OCI-LY3 (cell line): ENCODE data around the gene P3H2.
"Not testable (repeated sequence)": the region's sequence is repeated elsewhere in the genome, so short reads cannot be mapped to it uniquely, and the experiment has no call there.

ENCODE experiments used
- H2AFZ ChIP-seq: fragments of 200-600, 300-600 bp; shearing (Covaris generic); 2 replicates; pipeline ENCODE4 v1.6.0; 2014; ENCODE audit warnings: antibody characterized with exemption, low read depth, low read length
- H3K27ac ChIP-seq: fragments of 200-600, 300-600 bp; sonication (generic); 2 replicates; pipeline ENCODE4 v1.5.1; 2014; ENCODE audit warnings: mild to moderate bottlenecking, low read length, moderate library complexity, mixed read lengths
- H3K27me3 ChIP-seq: fragments of 200-600, 300-600 bp; sonication (generic); 2 replicates; pipeline ENCODE4 v1.6.1; 2014; ENCODE audit warnings: low read depth, low read length, mixed read lengths
- H3K36me3 ChIP-seq: fragments of 200-600, 300-600 bp; sonication (generic); replicated peaks from 2 replicates; pipeline ENCODE3; 2014; ENCODE audit warnings: low read depth, low read length, mixed read lengths
- H3K4me1 ChIP-seq: fragments of 300-600, 200-600 bp; sonication (generic); 2 replicates; pipeline ENCODE4 v1.6.1; 2014; ENCODE audit warnings: low read length, mixed read lengths
- H3K4me2 ChIP-seq: fragments of 200-600, 300-600 bp; sonication (generic); 2 replicates; pipeline ENCODE4 v1.6.1; 2014; ENCODE audit warnings: low read length, mixed read lengths
- H3K4me3 ChIP-seq: fragments of 300-600, 200-600 bp; sonication (generic); 2 replicates; pipeline ENCODE4 v1.5.1; 2014; ENCODE audit warnings: antibody characterized with exemption, mild to moderate bottlenecking, low read length, moderate library complexity
- H3K79me2 ChIP-seq: fragments of 300-600, 200-600 bp; shearing (Covaris generic); 2 replicates; pipeline ENCODE4 v1.6.1; 2014; ENCODE audit warnings: mild to moderate bottlenecking, low read length, mixed read lengths
- H3K9ac ChIP-seq: fragments of 300-600, 200-600 bp; shearing (Covaris generic); 2 replicates; pipeline ENCODE4 v1.6.0; 2014; ENCODE audit warnings: mild to moderate bottlenecking, low read length, moderate library complexity
- H3K9me3 ChIP-seq: fragments of 200-600, 300-600 bp; shearing (Covaris generic); 2 replicates; pipeline ENCODE4 v1.6.1; 2014; ENCODE audit warnings: low read length, mixed read lengths; ENCODE audit not compliant: insufficient read depth
- H4K20me1 ChIP-seq: fragments of 200-600, 300-600 bp; sonication (generic); 2 replicates; pipeline ENCODE4 v1.6.1; 2016; ENCODE audit warnings: low read length, mixed read lengths; ENCODE audit not compliant: insufficient read depth
- EZH2phosphoT487 ChIP-seq: fragments of 200-600 bp; shearing (Covaris generic); IDR thresholded peaks from 2 replicates; pipeline ENCODE4 v1.6.1; 2018; ENCODE audit warnings: antibody characterized with exemption, mixed run types, low read depth
- TF ChIP-seq, protein P1 (sequence below): fragments of 200-600, 300-600 bp; sonication (generic); IDR thresholded peaks from 2 replicates; pipeline ENCODE4 v1.5.1; 2014; ENCODE audit warnings: antibody characterized with exemption, low read length, low read depth

The P3H2 gene

DNA sequence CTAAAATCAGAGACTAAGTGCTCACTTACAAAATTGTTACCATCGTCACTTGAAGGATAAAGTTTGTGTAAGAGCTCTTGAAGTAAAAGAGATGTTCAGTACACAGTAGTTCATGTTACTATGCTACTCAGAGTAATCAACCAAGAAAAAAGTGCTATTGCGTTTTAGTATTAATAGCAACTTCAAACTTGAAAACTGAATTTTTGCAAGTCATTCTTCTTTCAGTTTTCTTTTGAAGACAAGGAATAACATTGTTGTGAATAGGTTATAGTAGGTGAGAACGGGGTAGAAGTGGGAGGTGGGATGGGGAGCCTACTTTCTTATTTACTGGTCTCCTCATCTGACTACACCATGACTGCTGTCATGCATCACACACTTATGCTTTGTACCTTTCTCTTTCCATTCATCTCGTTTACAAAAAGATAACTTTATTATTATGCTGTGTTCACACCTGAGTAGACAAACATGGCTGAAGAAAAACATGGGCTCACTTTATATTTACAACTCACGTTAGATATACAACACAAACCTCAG, 39.3 kb upstream of the P3H2 start:
- H3K9ac ChIP-seq, result no peak overlapping the region
- H2AFZ ChIP-seq, result no peak overlapping the region
- TF ChIP-seq, protein P1, sequence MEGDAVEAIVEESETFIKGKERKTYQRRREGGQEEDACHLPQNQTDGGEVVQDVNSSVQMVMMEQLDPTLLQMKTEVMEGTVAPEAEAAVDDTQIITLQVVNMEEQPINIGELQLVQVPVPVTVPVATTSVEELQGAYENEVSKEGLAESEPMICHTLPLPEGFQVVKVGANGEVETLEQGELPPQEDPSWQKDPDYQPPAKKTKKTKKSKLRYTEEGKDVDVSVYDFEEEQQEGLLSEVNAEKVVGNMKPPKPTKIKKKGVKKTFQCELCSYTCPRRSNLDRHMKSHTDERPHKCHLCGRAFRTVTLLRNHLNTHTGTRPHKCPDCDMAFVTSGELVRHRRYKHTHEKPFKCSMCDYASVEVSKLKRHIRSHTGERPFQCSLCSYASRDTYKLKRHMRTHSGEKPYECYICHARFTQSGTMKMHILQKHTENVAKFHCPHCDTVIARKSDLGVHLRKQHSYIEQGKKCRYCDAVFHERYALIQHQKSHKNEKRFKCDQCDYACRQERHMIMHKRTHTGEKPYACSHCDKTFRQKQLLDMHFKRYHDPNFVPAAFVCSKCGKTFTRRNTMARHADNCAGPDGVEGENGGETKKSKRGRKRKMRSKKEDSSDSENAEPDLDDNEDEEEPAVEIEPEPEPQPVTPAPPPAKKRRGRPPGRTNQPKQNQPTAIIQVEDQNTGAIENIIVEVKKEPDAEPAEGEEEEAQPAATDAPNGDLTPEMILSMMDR, result no peak
- no peak for TF ChIP-seq EZH2phosphoT487
- no peak overlapping the region for H3K4me2 ChIP-seq
- no peak overlapping the region for H3K4me3 ChIP-seq
- H4K20me1 ChIP-seq, result no peaks in the 10 kb centered on the region
- H3K4me1 ChIP-seq, result no peaks in the 10 kb centered on the region
- H3K36me3 ChIP-seq, result no peaks in the 10 kb centered on the region
- no peak overlapping the region for H3K27ac ChIP-seq
- no peaks in the 10 kb centered on the region for H3K79me2 ChIP-seq
- H3K9me3 ChIP-seq, result no peaks in the 10 kb centered on the region
- no peaks in the 10 kb centered on the region; the same call in 1 of the 2 replicates for H3K27me3 ChIP-seq

DNA sequence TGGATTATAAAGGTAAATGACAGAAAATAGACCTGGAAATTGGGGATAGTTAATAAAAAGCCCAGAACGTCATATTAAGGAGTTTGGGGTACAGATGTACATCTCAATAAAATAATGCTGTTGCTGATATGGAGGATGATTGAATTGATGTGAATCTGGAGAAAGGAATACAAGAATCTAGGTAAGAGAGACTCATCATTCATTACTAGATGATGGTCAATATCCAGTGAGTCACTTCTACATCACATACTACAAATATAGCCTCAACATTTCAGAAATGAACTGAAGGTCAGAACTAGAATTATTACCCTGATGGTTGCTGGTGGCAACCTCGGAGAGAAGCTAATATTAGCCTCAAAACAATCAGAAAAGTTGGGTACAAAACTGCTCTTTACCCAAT, 37.6 kb upstream of the P3H2 start:
- no peaks in the 10 kb centered on the region for H3K36me3 ChIP-seq
- H2AFZ ChIP-seq, result no peak overlapping the region
- no peaks in the 10 kb centered on the region for H4K20me1 ChIP-seq
- no peak overlapping the region for H3K4me3 ChIP-seq
- no peak overlapping the region for H3K27ac ChIP-seq
- TF ChIP-seq, protein P1, result no peak
- no peak for TF ChIP-seq EZH2phosphoT487
- no peaks in the 10 kb centered on the region; the same call in 1 of the 2 replicates for H3K27me3 ChIP-seq
- no peaks in the 10 kb centered on the region for H3K9me3 ChIP-seq
- H3K9ac ChIP-seq, result no peak overlapping the region
- H3K79me2 ChIP-seq, result no peaks in the 10 kb centered on the region
- no peak overlapping the region for H3K4me2 ChIP-seq
- no peaks in the 10 kb centered on the region for H3K4me1 ChIP-seq

DNA sequence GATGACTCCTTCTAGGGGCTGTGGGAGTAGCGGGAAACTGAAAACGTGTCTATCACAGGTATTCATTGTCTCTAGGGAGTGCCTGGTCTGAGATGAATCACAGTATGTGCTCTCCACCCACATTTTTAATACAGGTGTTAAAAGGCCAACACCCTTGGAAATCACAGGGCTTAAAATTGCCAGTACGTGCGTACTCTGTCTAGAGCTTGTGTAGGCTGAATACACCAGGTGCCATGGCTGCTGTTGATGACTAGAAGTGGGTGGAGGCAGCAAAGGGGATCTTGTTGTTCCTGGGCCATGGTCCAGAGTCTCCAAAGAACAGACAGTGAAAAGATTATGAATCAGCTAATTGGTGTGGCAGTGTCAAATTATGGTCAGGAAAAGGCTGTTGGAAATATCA, 35.1 kb upstream of the P3H2 start:
- Histone ChIP-seq H3K27ac (no peak overlapping the region), H3K4me2 (no peak overlapping the region), H3K9ac (no peak overlapping the region), H3K27me3 (no peaks in the 10 kb centered on the region; the same call in 1 of the 2 replicates), H3K9me3 (no peaks in the 10 kb centered on the region), H3K4me3 (no peak overlapping the region), H3K4me1 (no peaks in the 10 kb centered on the region), H3K36me3 (no peaks in the 10 kb centered on the region), H2AFZ (no peak overlapping the region), H4K20me1 (no peaks in the 10 kb centered on the region), H3K79me2 (no peaks in the 10 kb centered on the region)
- no peak for TF ChIP-seq EZH2phosphoT487
- TF ChIP-seq, protein P1, result no peak

DNA sequence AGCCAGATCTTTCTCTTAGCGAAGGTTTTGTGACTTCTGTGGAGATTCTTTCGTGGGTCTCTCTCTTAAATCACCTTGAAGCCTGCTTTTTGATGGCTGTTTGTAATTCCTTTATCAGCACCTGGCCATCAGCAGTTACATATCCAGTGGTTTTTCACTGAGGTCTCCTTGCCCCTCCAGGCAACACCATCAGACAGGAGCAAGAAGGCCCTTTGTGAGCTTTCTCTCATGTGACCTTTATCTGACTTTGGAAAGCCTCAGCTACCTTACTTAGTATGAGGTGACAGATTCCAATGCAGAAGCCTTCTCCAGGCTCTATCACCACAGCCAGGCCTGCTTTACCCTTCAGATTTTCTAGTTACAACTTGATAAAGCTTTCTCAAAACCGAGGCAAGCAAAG, 30.0 kb upstream of the P3H2 start:
- no peaks in the 10 kb centered on the region for H3K9me3 ChIP-seq
- no peak overlapping the region for H3K4me2 ChIP-seq
- H3K9ac ChIP-seq, result no peak overlapping the region
- H3K36me3 ChIP-seq, result no peaks in the 10 kb centered on the region
- H3K4me1 ChIP-seq, result no peaks in the 10 kb centered on the region
- no peak overlapping the region for H3K4me3 ChIP-seq
- H4K20me1 ChIP-seq, result no peaks in the 10 kb centered on the region
- H3K79me2 ChIP-seq, result no peaks in the 10 kb centered on the region
- no peaks in the 10 kb centered on the region for H3K27me3 ChIP-seq
- no peak for TF ChIP-seq EZH2phosphoT487
- TF ChIP-seq, protein P1, result no peak
- no peak overlapping the region for H3K27ac ChIP-seq
- H2AFZ ChIP-seq, result no peak overlapping the region

DNA sequence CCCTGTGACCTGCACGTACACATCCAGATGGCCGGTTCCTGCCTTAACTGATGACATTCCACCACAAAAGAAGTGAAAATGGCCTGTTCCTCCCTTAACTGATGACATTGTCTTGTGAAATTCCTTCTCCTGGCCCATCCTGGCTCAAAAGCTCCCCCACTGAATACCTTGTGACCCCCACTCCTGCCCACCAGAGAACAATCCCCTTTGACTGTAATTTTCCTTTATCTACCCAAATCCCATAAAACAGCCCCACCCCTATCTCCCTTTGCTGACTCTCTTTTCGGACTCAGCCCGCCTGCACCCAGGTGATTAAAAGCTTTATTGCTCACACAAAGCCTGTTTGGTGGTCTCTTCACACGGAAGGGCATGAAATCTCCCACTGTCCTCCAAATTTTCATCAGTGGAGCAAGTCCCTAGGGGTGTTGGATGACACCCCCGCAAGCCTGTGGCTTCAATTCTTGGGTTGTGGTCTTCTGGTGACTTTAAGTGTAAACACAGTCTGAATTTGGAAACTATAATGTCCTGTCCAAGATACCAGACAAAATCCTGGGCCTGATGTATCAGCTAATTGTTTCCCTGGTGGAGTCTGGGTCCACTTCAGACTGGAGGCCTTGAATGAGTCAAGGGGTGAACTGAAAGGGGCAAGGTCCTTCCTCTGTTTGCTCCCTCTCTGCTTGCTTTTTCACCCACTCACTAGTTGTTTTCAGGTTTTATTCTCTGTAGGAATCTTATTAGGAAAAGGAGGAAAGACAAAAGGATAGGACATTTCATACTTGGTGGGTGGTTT, 29.3 kb upstream of the P3H2 start:
- H3K27ac ChIP-seq, H3K9me3 ChIP-seq, H2AFZ ChIP-seq, H4K20me1 ChIP-seq, H3K36me3 ChIP-seq, H3K27me3 ChIP-seq, H3K4me3 ChIP-seq, H3K4me2 ChIP-seq, H3K4me1 ChIP-seq, H3K9ac ChIP-seq, H3K79me2 ChIP-seq: not testable (repeated sequence)

DNA sequence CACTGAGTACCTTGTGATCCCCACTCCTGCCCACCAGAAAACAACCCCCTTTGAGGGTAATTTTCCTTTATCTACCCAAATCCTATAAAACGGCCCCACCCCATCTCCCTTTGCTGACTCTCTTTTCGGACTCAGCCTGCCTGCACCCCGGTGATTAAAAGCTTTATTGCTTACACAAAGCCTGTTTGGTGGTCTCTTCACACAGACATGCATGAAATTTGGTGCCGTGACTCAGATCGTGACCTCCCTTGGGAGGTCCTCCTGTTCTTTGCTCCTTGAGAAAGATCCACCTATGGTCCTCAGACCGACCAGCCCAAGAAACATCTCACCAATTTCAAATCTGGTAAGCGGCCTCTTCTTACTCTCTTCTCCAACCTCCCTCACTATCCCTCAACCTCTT, 24.1 kb upstream of the P3H2 start:
- H3K9me3 ChIP-seq, H3K79me2 ChIP-seq, H3K27me3 ChIP-seq, H2AFZ ChIP-seq, H3K4me2 ChIP-seq, H3K4me1 ChIP-seq, H3K36me3 ChIP-seq, H3K9ac ChIP-seq, H3K4me3 ChIP-seq, H3K27ac ChIP-seq, H4K20me1 ChIP-seq: not testable (repeated sequence)
